ENCODE measurements around the gene MGMT.

The MGMT gene

DNA sequence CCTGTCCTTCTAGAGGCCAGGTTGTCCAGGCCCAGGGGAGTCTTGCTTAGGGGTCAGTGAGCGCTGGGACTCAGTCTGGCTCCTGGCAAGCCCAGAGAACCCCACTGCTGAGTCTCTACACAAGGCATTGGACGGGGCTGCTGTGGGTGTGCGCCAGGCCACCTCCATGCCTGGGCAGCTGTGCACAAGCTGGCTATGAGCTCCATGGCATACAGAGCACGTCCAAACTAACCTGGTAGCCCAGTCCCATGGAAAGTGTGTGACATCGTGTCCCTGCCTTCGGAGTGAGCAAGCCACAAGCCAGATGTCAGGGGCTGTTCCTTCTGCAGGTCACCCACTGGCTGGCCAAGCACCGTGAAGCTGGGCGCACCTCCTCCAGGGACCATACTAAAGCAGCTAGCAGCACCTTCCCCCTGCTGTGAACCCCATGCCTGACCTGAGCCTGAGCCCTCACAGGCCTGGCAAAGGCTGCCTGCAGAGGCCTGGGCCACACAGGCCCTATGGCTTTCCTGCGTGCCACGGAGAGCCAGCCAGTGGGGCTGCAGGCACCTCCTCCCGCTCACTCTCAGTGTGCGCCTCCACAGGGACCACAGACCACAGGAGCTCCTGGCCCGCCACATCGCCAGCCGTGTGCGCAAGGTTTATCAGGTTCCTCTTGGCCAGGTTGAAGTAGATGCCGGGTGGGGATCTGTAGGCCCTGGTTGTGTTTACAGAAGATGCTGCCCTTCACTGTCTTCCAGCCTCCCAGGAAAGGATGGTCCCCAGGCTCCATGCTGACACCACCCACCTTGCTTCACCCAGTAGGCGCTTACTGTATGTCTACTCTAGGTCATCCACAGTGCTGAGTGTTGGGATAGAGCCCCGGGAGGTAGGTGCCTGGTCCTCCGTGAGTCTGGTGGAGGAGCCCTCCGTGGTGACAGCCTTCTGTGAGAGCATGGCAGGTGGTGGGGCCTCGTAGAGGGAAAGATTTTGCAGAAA is 277.4 kb downstream of the MGMT start:
- DNase-seq, result no peak

DNA sequence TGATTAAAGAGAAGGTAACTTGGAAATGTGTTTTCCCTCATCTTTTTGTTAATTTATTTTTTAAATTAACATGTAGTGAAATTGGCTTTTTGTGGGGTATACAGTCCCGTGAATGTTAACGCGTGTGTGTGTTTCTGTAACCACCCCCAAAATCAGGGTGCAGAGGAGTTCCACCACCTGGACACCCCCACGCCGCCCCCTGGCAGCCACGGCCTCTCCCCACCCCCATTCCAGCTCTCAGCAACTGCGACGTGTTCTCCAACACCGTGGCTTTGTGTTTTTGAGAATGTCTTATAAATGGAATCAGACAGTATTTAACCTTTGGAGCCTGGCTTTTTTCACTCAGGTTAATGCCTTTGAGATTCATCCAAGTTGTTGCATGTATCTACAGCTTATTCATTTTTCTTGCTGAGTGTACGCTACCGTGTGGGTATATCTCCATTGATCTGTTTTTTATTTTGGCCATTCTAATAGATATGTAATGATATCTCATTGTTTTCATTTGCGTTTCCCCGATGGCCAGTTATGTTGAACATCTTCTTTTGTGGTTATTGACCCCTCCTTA is 278.2 kb downstream of the MGMT start:
- no peak for DNase-seq

DNA sequence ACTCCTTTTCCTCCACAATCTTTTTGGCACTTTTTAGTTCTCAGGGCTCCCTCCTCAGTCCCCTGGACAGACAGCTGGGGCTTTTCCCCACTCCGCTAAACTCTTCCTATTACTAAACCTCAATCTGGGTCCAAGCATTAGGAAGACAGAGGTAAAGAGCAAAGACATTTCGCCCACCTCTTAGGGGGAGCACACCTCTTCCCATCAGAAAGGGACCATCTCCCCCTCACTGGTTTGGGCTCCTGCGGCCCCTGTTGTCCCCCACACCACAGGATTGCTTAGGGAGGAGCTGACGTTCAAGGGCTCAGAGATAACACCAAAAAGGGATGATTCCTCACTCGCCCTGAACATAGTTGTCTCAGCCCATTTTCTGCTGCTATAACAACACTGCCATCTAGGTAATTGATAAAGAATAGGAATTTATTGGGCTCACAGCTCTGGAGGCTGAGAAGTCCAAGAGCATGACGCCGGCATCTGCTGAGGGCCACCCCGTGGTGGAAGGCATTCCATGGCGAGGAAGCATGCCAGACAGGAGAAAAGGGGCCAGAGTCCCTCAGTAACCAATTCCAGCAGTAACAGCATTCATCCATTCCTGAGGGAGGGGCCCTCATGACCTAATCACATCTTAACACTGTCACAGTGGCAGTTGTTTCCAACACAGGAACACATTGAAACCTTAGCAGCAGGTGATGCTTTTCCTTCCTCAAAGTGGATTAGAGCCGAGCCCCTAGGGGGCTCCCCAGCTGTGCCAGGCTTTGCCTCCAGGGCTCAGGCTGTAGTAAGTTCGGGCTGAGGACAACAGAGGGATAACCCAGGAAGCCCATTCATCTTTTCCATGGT is 287.4 kb downstream of the MGMT start:
- DNase-seq, result no peak

DNA sequence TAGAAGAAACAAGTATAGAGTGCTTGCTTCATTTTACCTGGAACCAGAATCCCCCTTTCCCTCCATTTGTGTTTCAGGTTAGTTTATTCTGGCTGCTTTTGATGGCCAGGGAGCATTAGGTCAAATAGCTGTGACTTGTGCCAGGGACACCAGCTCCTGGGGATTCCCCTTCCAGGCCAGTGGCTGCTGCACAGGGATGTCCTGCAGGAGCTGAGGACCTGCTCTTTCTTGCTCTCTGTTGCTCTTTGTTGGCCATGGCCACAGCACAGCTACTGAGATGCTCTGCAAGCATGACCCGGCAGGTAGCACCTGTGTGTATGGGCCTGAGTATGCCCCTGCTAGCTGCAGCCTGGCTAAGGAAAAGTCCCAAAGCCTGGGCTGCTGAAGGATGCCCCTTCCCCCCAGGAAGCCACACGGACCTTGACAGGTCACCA is 288.1 kb downstream of the MGMT start:
- no peak for DNase-seq

DNA sequence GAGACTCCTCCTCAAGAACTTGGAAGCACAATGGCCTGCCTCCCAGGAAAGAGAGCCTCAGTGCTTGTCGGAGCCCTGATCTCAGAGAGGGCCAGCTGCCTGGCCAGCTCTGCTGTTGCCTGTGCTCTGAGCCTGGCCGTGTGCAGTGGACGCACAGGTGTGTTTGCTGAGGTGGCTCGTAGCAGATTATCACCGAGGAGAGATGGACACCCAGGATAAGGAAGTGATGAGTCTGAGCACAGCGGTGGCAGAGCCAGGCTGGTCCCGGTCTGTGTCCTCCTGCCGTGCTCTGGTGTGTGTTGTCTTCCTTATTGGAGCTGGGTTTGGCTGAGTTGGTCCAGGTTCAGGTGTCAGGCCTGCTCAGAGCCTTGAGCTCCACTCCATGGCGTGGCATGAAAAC is 288.6 kb downstream of the MGMT start:
- DNase-seq, result no peak

GRCh38 chr10:129756912-129757901 is 290.2 kb downstream of the MGMT start:
- DNase-seq, result no peak

DNA sequence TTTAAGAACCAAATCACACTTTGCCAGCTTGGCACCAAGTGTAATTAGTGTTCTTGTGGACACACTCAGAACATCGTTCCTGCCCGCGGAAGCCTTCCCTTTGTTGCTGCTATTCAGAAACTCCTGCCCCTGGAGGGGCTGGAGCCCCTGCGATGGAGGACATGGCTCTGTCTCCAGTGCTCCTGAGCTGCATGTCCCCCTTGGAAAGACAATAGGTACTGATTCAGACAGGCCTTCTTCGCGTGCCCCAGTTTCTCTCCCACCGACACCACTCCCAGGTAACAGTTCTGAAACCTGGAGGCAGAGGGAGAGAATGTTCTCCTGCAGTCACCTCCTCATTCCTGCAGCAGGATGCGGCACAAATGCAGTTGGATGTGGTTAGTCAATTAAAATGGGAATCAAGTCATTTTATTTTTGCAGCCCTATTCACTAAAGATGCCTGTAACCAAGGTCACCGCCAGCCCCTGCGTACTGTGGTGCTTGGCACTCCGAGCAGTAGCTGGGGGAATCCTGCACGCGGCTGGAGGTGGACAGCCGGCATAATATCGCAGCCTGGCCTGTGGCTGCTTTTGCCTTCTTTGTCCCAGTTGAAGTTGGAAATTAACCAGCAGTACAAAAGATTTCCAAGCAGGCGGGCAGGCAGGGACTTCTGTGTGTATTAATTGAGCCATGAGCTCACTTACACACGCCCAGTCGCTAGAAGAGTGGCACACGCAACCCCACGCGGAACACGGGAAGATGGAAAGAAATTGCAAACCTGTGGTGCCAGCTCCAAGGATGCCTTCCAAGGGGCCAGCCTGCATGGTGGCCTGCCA is 291.4 kb downstream of the MGMT start:
- DNase-seq, result no peak

GRCh38 chr10:129759214-129760002 is 292.4 kb downstream of the MGMT start:
- no peak for DNase-seq

GRCh38 chr10:129760003-129760315 is 292.9 kb downstream of the MGMT start:
- DNase-seq, result no peak

DNA sequence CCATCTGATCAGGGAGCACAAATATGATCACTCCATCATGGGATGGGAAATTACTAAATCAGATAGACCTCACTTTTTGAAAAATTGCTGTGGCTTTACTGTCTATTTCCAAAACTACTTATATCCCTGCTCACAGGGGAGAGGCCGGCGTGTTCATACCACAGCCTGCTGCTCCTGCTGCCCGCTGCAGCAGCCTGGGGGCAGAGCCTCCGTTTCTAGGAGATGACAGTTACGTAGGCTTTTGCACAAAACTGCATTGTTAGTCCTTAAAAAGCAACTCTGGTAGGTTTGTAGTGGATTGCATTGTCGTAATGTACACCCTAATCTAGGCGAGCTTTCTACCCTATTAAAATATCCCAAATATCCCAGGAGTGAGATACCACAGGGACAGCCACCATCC is 293.4 kb downstream of the MGMT start:
- DNase-seq, result no peak

DNA sequence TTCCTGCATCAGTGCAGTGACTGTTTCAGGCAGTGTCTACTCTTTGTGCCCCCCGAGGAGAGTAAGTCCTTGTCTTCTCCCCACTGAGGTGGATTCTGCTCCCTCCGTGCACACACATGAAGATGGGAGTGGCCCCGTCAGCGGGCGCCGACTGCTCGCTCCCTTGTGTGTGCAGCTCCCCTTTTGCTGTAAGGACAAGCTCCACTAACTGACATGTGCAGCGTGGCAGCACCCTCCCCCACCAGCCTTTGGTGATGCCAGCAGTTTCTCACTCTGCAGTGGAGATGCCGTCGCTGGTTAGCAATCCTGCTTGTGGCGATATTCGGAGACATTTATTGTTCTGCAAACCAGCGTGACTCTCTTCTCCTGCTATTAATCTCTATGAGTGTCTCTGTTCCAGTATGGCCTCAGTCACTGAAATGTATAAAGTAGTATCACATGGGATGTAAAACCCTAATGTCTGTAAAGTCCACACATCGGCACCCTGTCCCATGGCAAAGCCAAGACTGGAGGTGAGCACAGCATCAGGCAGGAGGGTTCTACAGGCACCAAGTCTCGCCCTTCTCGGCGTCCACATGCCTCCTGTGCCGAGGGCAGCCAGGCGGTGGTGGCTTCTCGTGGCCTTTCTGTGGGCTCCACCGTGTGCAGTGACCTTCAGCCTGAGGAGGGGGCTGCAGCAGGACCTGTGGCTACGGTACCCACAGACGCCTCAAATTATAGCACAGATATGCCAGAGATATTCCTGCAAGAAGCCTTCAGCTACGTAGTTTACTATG is 294.3 kb downstream of the MGMT start:
- DNase-seq, result no peak

GRCh38 chr10:129761981-129762956 is 295.2 kb downstream of the MGMT start:
- DNase-seq, result no peak

- DNase-seq, result no peak
Measured at GRCh38 chr10:129764011-129764900, 297.2 kb downstream of the MGMT start.

- no peak for DNase-seq
Measured at GRCh38 chr10:129764901-129765663, 298.0 kb downstream of the MGMT start.

- no peak for DNase-seq
Measured at GRCh38 chr10:129765664-129766550, 298.9 kb downstream of the MGMT start.
